ENCODE measurements around the gene C3orf20.
"Not testable (repeated sequence)": the region's sequence is repeated elsewhere in the genome, so short reads cannot be mapped to it uniquely, and the experiment has no call there.

C3orf20 gene

DNA sequence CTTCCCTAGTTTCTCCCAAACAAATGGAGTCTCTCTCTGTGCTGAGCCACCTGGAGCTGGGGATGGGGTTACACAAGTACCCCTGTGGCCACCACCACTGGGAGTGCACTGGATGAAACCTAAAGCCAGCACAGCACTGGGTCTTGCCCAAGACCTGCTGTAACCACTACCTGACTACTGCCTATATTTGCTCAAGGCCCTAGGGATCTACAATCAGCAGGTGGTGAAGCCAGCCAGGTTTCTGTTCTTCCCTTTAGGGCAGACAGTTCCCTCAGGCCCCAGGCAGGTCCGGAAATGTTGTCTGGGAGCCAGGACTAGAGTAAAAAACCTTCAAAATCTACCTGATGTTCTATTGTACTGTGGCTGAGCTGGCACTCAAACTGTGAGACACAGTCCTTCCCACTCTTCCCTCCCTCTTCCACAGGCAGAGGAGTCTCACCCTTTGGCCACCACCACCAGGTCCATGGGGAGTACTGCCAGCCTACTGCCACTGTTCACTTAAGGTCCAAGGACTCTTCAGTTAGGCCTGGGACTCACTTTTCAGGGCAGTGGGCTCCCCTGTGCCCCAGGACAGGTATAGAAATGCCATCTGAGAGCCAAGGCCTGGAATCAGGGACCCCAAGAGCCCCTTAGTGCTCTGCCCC is 23.8 kb downstream of the C3orf20 start:
- no peak for DNase-seq (ENCODE audit: low read depth, low spot score)

DNA sequence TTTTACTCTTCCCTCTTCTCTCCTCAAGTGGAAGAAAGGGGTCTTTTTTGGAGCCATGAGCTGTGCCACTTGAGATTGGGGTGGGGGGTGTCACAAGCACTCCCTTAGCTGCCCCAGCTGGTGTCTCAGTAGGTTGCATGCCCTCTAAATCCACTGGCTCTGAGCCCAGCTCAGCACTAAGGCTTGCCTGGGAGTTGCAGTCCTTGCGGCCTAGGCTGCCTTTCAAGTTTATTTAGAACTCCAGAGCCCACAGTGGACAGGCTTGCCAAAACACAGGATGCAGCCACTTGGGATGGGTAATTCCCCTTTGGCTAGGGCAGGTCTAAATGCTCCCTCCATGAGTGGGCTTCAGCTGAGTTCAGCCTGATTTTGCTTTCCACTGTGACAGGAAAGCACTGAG is 24.7 kb downstream of the C3orf20 start:
- DNase-seq (ENCODE audit: low read depth, low spot score): no peak

GRCh38 chr3:14700891-14701290 is 25.9 kb downstream of the C3orf20 start:
- no peak for DNase-seq (ENCODE audit: low read depth, low spot score)

DNA sequence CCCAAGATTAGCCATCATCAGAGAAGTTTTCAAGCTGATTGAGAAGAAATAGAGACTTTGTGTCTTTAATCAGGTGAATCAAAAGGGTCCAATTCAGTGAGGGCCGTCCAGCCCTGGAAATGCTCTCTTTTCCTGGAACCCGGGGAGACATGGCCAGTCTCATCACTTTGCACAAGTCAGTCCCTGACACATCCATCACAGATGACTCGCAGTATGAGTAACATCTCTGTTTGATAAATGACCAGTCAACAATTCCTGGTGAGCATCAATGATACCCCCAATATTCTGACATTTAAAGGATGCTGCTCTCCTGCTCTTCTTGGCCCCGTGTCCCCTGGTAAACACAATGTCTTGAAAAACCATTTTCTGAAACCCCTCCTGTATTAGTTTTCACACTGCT is 26.7 kb downstream of the C3orf20 start:
- no peak for DNase-seq (ENCODE audit: low read depth, low spot score)

- no peak for DNase-seq (ENCODE audit: low read depth, low spot score)
Measured at GRCh38 chr3:14703128-14703750, 28.3 kb downstream of the C3orf20 start.

DNA sequence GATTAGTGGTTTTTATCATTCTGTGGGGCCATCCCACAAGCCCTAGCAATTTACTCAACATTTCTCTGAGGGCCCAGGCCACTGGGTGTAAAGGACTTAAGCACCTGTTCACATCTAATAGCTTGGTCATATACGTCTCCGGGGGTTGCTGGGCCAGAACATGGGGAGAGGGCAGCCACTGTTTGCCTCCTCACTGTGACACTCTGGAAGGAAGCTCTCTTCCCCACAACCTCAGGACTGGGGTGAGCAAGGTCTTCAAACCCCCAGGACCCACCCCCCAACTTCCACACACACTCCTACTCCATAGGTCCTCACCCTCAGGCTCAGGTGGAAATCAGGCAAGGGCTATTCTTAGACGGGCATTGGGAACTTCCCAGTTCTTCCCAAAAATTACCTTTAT is 28.9 kb downstream of the C3orf20 start:
- DNase-seq (ENCODE audit: low read depth, low spot score): no peak

DNA sequence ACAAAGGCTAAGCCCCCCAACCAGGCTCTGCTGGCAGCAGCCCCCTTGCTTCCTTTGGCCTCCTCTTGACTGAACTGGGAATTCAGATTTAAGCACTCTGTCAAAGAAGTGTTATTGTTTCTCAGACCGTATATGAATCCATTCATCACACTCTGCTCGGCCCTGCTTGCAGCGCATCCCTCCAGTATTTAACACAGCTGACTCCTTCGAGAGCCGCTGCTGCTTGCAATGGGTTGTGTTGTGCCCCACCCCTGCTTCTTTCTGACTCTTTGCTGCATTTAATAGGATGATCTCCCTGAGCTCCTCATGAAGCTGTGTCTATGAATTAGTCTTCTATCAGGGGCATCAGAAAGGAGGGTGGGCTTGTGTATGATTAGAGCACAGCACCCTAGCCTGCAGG is 31.2 kb downstream of the C3orf20 start:
- no peak for DNase-seq (ENCODE audit: low read depth, low spot score)

DNA sequence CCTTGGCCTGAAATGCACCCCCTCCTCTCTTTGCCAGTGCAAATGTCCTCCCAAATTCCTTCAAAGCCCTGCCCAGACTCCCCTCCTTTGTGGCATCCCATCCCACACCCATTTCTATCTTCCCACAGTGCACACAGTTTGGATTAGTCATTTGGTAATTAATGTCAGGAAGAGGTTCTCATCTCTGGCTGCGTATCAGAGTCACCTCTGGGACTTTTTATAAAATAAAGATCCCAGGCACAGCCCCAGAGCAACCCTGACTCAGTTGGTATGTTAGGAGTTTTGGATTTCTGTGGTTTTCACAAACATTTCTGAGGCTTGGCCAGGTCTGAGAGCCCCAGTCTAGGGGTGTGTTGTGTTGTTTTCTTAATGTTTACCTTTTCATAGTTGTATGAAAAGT is 41.6 kb downstream of the C3orf20 start:
- no peak for DNase-seq (ENCODE audit: low read depth, low spot score)

DNA sequence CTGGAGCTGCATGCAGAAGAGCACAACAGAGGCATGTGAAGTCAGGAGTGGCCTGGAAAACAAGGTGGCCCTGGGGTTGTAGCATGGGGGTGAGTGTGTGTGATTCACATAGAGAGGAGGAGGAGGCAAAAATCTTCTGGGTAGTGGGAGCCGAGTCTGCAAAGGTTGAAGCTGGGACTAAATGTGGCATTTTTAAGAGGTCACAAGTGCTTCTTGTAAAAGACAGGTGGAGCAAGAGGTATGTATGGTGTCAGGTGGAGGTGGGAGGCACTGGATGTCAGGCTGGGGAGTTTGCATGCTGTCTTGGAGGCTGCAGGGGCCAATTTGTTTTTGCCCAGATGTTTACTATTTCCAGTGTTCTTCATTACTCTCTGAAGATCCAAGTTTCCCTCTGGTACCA is 42.4 kb downstream of the C3orf20 start:
- no peak for DNase-seq (ENCODE audit: low read depth, low spot score)

DNA sequence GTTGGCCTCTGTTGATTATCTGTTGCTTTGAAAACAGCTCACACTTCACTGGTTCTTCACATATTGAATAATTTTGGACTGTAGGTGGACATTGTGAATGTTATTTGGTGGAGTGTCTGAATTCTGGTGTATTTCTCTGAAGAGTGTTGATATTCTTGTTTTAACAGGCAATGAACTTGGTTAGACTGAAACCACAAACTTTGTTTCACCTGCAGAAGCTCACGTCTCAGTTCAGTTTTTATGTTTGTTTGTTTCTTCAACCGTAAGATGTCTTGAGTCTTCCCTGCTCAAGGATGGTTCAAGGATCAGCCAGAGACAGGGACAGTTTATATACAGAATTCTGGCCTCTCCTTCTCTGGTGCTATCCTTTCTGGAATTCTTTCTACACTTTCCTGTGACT is 43.6 kb downstream of the C3orf20 start:
- no peak for DNase-seq (ENCODE audit: low read depth, low spot score)

DNA sequence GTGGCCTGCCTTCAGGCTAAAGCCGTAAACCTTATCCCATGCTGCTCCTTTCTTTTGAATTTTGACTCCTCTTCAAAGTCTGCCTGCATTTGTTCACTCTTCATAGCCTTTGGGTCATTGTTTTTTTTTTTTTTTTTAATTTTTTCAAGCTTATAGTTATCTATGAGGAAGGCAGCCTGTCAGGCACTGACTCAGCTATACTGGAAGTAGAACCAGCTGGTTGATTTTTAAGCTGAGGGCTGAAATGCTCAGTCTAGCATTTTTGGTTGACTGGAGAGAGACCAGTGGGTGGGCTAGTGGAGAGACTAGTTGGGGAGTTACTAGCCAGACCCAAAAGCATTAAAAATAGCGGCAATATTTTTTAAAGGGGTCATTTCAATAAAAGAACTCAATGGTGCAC is 44.1 kb downstream of the C3orf20 start:
- DNase-seq (ENCODE audit: low read depth, low spot score): no peak

DNA sequence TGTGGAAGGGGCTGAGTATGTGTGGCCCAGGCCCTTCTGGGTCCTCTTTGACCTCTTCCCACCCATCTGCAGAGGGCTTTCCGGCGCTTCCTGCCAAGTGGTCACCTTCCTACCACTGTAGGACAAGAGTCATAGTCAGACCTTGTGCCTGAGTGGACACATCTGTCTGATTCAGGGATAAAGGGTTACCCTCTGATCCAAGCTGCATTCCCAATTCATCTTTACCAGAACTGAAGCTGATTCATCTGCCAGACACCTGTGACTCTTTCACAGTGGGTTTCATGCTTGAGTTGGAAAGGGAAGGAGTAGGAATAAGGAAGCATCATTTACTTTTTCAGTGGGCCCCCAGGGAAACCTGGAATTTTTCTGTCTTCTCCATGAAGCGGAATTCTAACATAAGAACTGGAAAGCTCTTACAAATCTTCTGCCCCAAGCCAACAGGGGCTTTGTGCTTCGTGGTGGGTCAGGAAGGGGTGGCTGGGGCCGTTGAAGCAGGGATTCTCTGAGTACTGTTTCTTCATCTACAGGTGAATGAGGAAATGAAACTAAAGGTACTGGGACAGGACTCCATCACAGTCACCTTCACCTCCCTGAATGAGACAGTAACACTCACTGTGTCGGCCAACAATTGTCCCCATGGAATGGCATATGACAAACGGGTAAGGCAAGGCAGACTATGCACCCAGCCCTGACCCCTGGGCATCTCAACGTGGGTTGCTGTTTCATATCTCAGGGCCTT is 46.4 kb downstream of the C3orf20 start:
- DNase-seq (ENCODE audit: low read depth, low spot score): no peak

DNA sequence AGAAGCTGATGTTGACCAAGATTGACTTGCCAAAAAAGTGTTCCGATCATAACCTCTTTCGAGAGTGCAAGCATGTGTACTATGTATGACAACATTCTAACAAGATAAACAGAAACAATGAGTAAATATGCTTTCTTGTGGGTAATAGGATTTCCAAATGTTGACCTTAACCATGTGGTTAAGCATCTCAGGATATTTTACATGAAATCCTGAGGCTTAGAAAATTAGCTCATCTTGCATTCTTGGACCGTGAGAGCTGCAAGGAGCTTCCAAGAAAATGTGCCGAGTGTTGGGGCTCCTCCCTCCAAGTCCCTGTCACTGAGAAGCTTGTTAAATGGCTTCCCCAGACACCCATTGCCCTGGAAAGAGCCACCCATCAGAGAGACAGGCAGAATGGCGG is 50.1 kb downstream of the C3orf20 start:
- DNase-seq (ENCODE audit: low read depth, low spot score): no peak

GRCh38 chr3:14725564-14726440 is 50.9 kb downstream of the C3orf20 start:
- DNase-seq (ENCODE audit: low read depth, low spot score): no peak

GRCh38 chr3:14726441-14726780 is 51.5 kb downstream of the C3orf20 start:
- DNase-seq (ENCODE audit: low read depth, low spot score): no peak

- DNase-seq (ENCODE audit: low read depth, low spot score): no peak
Measured at GRCh38 chr3:14728113-14728512, 53.2 kb downstream of the C3orf20 start.

GRCh38 chr3:14730703-14731382 is 55.9 kb downstream of the C3orf20 start:
- no peak for DNase-seq (ENCODE audit: low read depth, low spot score)

GRCh38 chr3:14740983-14741382 is 66.0 kb downstream of the C3orf20 start:
- no peak for DNase-seq (ENCODE audit: low read depth, low spot score)

DNA sequence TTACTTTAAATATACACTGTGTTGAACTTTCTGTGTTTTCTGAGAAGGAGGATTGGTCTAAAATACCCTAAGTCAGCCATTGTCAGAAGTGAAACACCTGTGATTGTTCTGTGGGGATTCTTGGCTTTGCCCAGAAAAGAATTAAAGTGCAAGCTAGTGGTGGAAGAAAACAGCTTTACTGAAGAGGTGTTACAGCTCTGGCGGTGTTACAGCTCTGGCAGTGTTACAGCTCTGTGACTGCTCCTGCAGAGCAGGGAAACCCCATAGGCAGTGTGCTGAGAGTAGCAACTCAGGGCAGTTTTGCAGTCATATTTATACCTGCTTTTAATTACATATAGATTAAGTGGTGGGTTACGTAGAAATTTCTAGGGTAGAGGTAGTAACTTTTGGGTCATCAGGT is 66.6 kb downstream of the C3orf20 start:
- DNase-seq (ENCODE audit: low read depth, low spot score): no peak

DNA sequence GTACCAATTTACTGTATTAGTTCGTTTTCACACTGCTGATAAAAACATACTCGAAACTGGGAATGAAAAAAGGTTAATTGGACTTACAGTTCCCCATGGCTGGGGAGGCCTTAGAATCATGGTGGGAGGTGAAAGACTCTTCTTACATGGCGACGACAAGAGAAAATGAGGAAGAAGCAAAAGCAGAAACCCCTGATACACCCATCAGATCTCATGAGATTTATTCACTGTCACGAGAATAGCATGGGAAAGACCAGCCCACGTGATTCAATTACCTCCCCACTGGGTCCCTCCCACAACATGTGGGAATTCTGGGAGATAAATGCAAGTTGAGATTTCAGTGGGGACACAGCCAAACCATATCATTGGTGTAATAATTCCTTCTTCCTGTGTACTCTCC is 69.6 kb downstream of the C3orf20 start:
- DNase-seq (ENCODE audit: low read depth, low spot score): no peak

DNA sequence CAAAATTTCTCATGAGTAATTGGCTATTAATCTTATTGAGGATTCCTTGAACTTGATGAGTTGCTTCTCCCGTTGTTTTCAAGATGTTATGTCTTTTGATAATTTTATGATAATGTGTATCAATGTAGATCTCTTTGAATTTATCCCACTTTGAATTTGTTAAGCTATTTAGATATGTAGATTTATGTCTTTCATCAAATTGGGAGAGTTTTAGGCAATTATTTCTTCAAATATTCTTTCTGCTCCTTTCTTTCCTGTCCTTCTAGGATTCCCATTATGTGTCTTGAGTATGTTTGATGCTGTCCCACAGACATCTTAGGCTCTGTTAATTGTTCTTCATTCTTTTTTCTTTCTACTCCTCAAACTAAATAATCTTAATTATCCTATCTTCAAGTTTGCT is 75.7 kb downstream of the C3orf20 start:
- DNase-seq (ENCODE audit: low read depth, low spot score): no peak

DNA sequence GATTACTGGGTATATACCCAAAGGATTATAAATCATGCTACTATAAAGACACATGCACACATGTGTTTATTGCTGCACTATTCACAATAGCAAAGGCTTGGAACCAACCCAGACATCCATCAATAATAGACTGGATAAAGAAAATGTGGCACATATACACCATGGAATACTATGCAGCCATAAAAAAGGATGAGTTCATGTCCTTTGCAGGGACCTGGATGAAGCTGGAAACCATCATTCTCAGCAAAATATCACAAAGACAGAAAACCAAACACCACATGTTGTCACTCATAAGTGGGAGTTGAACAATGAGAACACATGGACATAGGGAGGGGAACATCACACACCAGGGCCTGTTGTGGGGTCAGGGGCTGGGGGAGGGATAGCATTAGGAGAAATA is 78.0 kb downstream of the C3orf20 start:
- not testable (repeated sequence) for DNase-seq (ENCODE audit: low read depth, low spot score)
